H1 (cell line): ENCODE data around the gene BMPR1A. TPM values are rescaled to one million over a fixed set of nuclear protein-coding genes. Genes with fewer than 3 reads are reported as not detected.

Source experiments
- CTCF ChIA-PET: fragments of 300-600 bp; sonication (Branson Sonifier 250); formaldehyde crosslinking; loops from one replicate; lab custom pipeline; 2021; ENCODE audit not compliant: partially characterized antibody; lab: Charles Lee
- POLR2A ChIA-PET: fragments of 300-600 bp; sonication (Branson Sonifier 250); formaldehyde crosslinking; loops from one replicate; lab custom pipeline; 2021; ENCODE audit warnings: inconsistent platforms; ENCODE audit not compliant: partially characterized antibody; lab: Charles Lee
- DNase-seq, 2 experiments: peaks; one replicate each; pipeline versions ENCODE4 v3.0.0 to v3.0.0-alpha.2; 2010 to 2022; ENCODE audit warnings: low spot score in 2 of 2, low read depth in 1 of 2, mixed read lengths in 1 of 2
- FAIRE-seq: peaks from 2 replicates; lab custom pipeline; 2011; peaks lifted over from hg19 to GRCh38; lab: Jason Lieb, UNC
- H2AFZ ChIP-seq: 2 replicates; pipeline ENCODE4 v1.8.1; 2012; ENCODE audit warnings: low read length, inconsistent platforms
- H2AK5ac ChIP-seq: 2 replicates; pipeline ENCODE4 v1.6.1; 2013; ENCODE audit warnings: low read depth, low read length
- H2BK120ac ChIP-seq: replicated peaks from 2 replicates; pipeline ENCODE3; 2013; ENCODE audit warnings: low read depth, low read length, inconsistent platforms
- H2BK12ac ChIP-seq: 2 replicates; pipeline ENCODE4 v1.6.1; 2013; ENCODE audit warnings: low read depth, low read length
- H2BK15ac ChIP-seq: 2 replicates; pipeline ENCODE4 v1.6.1; 2013; ENCODE audit warnings: low read length
- H2BK20ac ChIP-seq: 2 replicates; pipeline ENCODE4 v1.6.1; 2013; ENCODE audit warnings: low read length
- H2BK5ac ChIP-seq: 2 replicates; pipeline ENCODE4 v1.6.1; 2013; ENCODE audit warnings: low read depth, low read length
- H3K14ac ChIP-seq: 2 replicates; pipeline ENCODE4 v1.6.1; 2013; ENCODE audit warnings: inconsistent platforms; ENCODE audit not compliant: insufficient read length
- H3K18ac ChIP-seq: 2 replicates; pipeline ENCODE4 v1.6.1; 2013; ENCODE audit warnings: low read length; ENCODE audit errors: extremely low read depth
- H3K23ac ChIP-seq: 2 replicates; pipeline ENCODE4 v1.6.1; 2013; ENCODE audit warnings: inconsistent platforms; ENCODE audit not compliant: insufficient read length
- H3K23me2 ChIP-seq: 2 replicates; pipeline ENCODE4 v1.6.1; 2013; ENCODE audit warnings: low read depth, low read length
- H3K27ac ChIP-seq: 2 replicates; pipeline ENCODE4 v1.6.1; 2011; ENCODE audit warnings: low read depth, low read length, inconsistent platforms
- H3K27me3 ChIP-seq, 4 experiments: replicated peaks in 1 of 4; 1 replicate in 1 of 4; 2 replicates in 3 of 4; pipeline versions ENCODE4 v1.6.1 to v1.8.1; 2011 to 2013; ENCODE audit warnings: low read length in 3 of 4, mild to moderate bottlenecking in 3 of 4, inconsistent platforms in 2 of 4, mixed read lengths in 2 of 4, moderate library complexity in 1 of 4; ENCODE audit not compliant: control insufficient read depth in 3 of 4, insufficient read depth in 3 of 4; ENCODE audit errors: extremely low read depth in 1 of 4
- H3K36me3 ChIP-seq, 4 experiments: 2 replicates each; pipeline versions ENCODE4 v1.6.1 to v1.8.1; 2011 to 2013; ENCODE audit warnings: mild to moderate bottlenecking in 4 of 4, low read length in 3 of 4, moderate library complexity in 2 of 4, control low read depth in 1 of 4, inconsistent platforms in 1 of 4; ENCODE audit not compliant: insufficient read depth in 4 of 4, control insufficient read depth in 2 of 4
- H3K4ac ChIP-seq: replicated peaks from 2 replicates; pipeline ENCODE3; 2013; ENCODE audit warnings: low read length, low read depth, mixed read lengths, inconsistent platforms; ENCODE audit not compliant: insufficient read length
- H3K4me1 ChIP-seq, 4 experiments: replicated peaks in 1 of 4; 1 replicate in 1 of 4; 2 replicates in 3 of 4; pipeline versions ENCODE4 v1.6.1 to v1.8.1; 2011 to 2013; ENCODE audit warnings: low read length in 3 of 4, inconsistent platforms in 2 of 4, mixed read lengths in 1 of 4; ENCODE audit not compliant: insufficient read depth in 4 of 4, control insufficient read depth in 3 of 4
- H3K4me2 ChIP-seq, 2 experiments: 2 replicates each; pipeline versions ENCODE4 v1.6.1 to v1.8.1; 2011 to 2013; ENCODE audit warnings: low read depth in 2 of 2, low read length in 2 of 2, control low read depth in 1 of 2, inconsistent platforms in 1 of 2, mild to moderate bottlenecking in 1 of 2; ENCODE audit not compliant: insufficient read depth in 1 of 2
- H3K4me3 ChIP-seq, 4 experiments: fragments of 200-600, 300-600 bp in 1 of 4; sonication (generic), shearing (Covaris generic), sonication (Bioruptor Twin) in 1 of 4; 2 replicates each; pipeline versions ENCODE4 v1.5.1 to v1.8.1; 2011 to 2016; ENCODE audit warnings: low read length in 4 of 4, low read depth in 3 of 4, control low read depth in 2 of 4, inconsistent platforms in 2 of 4, mild to moderate bottlenecking in 2 of 4, mixed read lengths in 1 of 4, moderate library complexity in 1 of 4; ENCODE audit not compliant: insufficient read depth in 2 of 4; ENCODE audit errors: extremely low read depth in 1 of 4
- H3K56ac ChIP-seq: replicated peaks from 2 replicates; pipeline ENCODE3; 2013; ENCODE audit warnings: low read depth, mild to moderate bottlenecking, mixed read lengths, low read length, inconsistent platforms; ENCODE audit not compliant: insufficient read length
- H3K79me1 ChIP-seq: 2 replicates; pipeline ENCODE4 v1.6.1; 2013; ENCODE audit warnings: low read depth, low read length, control low read depth
- H3K79me2 ChIP-seq, 2 experiments: 2 replicates each; pipeline versions ENCODE4 v1.6.1 to v1.8.1; 2012 to 2013; ENCODE audit warnings: low read length in 2 of 2, mild to moderate bottlenecking in 2 of 2, inconsistent platforms in 1 of 2; ENCODE audit not compliant: insufficient read depth in 2 of 2, control insufficient read depth in 1 of 2
- H3K9ac ChIP-seq, 4 experiments: replicated peaks in 1 of 4; 1 replicate in 1 of 4; 2 replicates in 3 of 4; pipeline versions ENCODE4 v1.6.1 to v1.8.1; 2011 to 2013; ENCODE audit warnings: low read depth in 3 of 4, low read length in 3 of 4, control low read depth in 2 of 4, mild to moderate bottlenecking in 2 of 4, moderate library complexity in 2 of 4, inconsistent platforms in 1 of 4; ENCODE audit errors: extremely low read depth in 1 of 4
- H3K9me3 ChIP-seq, 2 experiments: 2 replicates each; pipeline versions ENCODE4 v1.6.1 to v1.8.1; 2012 to 2013; ENCODE audit warnings: mild to moderate bottlenecking in 2 of 2, moderate library complexity in 2 of 2, control low read depth in 1 of 2, inconsistent platforms in 1 of 2, low read depth in 1 of 2, low read length in 1 of 2, mixed read lengths in 1 of 2; ENCODE audit not compliant: insufficient read depth in 2 of 2
- H4K20me1 ChIP-seq, 2 experiments: replicated peaks in 1 of 2; 2 replicates each; pipeline versions ENCODE3 to v1.8.1; 2011 to 2013; ENCODE audit warnings: inconsistent platforms in 2 of 2, low read length in 2 of 2, mild to moderate bottlenecking in 1 of 2; ENCODE audit not compliant: insufficient read depth in 2 of 2, control insufficient read depth in 1 of 2
- H4K5ac ChIP-seq: 2 replicates; pipeline ENCODE4 v1.6.1; 2013; ENCODE audit warnings: low read length, low read depth, mixed read lengths, inconsistent platforms; ENCODE audit not compliant: insufficient read length
- H4K8ac ChIP-seq: 2 replicates; pipeline ENCODE4 v1.8.0; 2013; ENCODE audit warnings: mild to moderate bottlenecking, moderate library complexity, low read length, inconsistent platforms; ENCODE audit not compliant: insufficient read depth; ENCODE audit errors: extremely low read depth
- H4K91ac ChIP-seq: replicated peaks from 2 replicates; pipeline ENCODE3; 2013; ENCODE audit warnings: low read length, mixed read lengths, inconsistent platforms; ENCODE audit not compliant: insufficient read length
- MAX ChIP-seq: IDR thresholded peaks from 2 replicates; pipeline ENCODE4 v1.6.1; 2012; ENCODE audit warnings: inconsistent platforms
- NRF1 ChIP-seq: IDR thresholded peaks from 2 replicates; pipeline ENCODE4 v1.6.1; 2011; ENCODE audit warnings: mild to moderate bottlenecking, low read depth, low read length, improper control_type of control experiment
- WGBS, 2 experiments: shearing (Covaris generic) in 1 of 2; methylation state at CpG; one replicate each; pipeline versions ENCODE4 v1.1.6 to v1.1.7; 2013 to 2015; ENCODE audit warnings: low lambda C conversion rate in 2 of 2, mixed read lengths in 2 of 2, inconsistent platforms in 1 of 2, low coverage in 1 of 2, missing lambda C conversion rate in 1 of 2; ENCODE audit not compliant: insufficient replicate concordance in 2 of 2, insufficient coverage in 1 of 2, insufficient read length in 1 of 2; ENCODE audit errors: extremely low coverage in 1 of 2, missing lambda C conversion rate in 1 of 2; 5-methylcytosine and 5-hydroxymethylcytosine counted together
- polyA plus RNA-seq, 7 experiments: library from polyadenylated mRNA; depleted of rRNA in 3 of 7; stranded (reverse) in 5 of 7; unstranded in 2 of 7; fragments of >200 nt in 5 of 7; fragments of 200-250 nt in 2 of 7; gene quantifications; 1 replicate in 5 of 7; 2 replicates in 1 of 7; 4 replicates in 1 of 7; pipeline versions ENCODE4 v1.2.1 to v1.2.3, GENCODE V29; 2011 to 2013; ENCODE audit warnings: missing spikeins in 2 of 7, mixed read lengths in 2 of 7
- total RNA-seq: library from RNA; stranded (reverse); fragmentation: NEBNext Ultra II Directional; extraction: Animal tissue kit (Norgen Biotek cat#: 25700); gene quantifications from 2 replicates; pipeline ENCODE4 v1.2.1, GENCODE V29; 2021

Gene BMPR1A
- total and polyA plus RNA-seq, 2 of the 8 experiments (the other 6 are each of a cell fraction or from before 2014, with no cell fraction given), result 34.4 to 129 TPM

- Histone ChIP-seq H4K8ac (no peak overlapping the region), H3K56ac (no peak overlapping the region), H3K27ac (no peak overlapping the region), H3K14ac (no peak overlapping the region), H2AK5ac (peak overlapping the region; percentile 0; the same call in 1 of the 2 replicates), H3K36me3 (peaks cover 0 to 17% (median 0%) of the 10 kb centered on the region in 4 experiments; a peak in 3 of 8 replicates), H3K4ac (no peak overlapping the region), H3K79me2 (peaks cover 0 to 42% of the 10 kb centered on the region in 2 experiments; a peak in 2 of 4 replicates), H3K18ac (no peak overlapping the region; the same call in 1 of the 2 replicates), H4K20me1 (no peaks in the 10 kb centered on the region), H3K4me2 (no peak overlapping the region), H2BK12ac (peak overlapping the region; percentile 0; the same call in 1 of the 2 replicates), H3K27me3 (no peaks in the 10 kb centered on the region), H2BK120ac (no peak overlapping the region), H4K5ac (peak overlapping the region; percentile 69), H2AFZ (no peak overlapping the region), H3K23ac (no peak overlapping the region), H3K4me3 (no peak overlapping the region), H4K91ac (peak overlapping the region; percentile 38), H3K9ac (no peak overlapping the region), H3K4me1 (peaks cover 6 to 18% (median 9%) of the 10 kb centered on the region in 4 experiments; a peak in 5 of 7 replicates), H3K23me2 (no peaks in the 10 kb centered on the region; the same call in 1 of the 2 replicates), H3K79me1 (peaks cover 3% of the 10 kb centered on the region; the same call in 1 of the 2 replicates), H3K9me3 (no peaks in the 10 kb centered on the region), H2BK15ac (0 out of 2 replicates have a peak overlapping the region, but pooled peaks have one; percentile 22), H2BK5ac (peak overlapping the region; percentile 32; the same call in 1 of the 2 replicates), H2BK20ac (no peak overlapping the region)
- FAIRE-seq (no peak), DNase-seq (no peak)
- POLR2A ChIA-PET, result interaction anchor here (1.1 to 2.6 kb wide), 6 partner anchors 14 to 99 kb away, joined by 3 to 11 read pairs (median 3); no protein-coding TSS in a partner anchor
- CTCF ChIA-PET, result interaction anchor here (0.6 to 1.2 kb wide), 2 partner anchors 11 to 22 kb away, joined by 3 to 4 read pairs; no protein-coding TSS in a partner anchor
- 96% methylated on average over 11 of the region's 11 CpGs; no CpG with 5 or more reads in 1 of the 2 experiments for WGBS, 2 experiments
- TF ChIP-seq NRF1, result no peak
- TF ChIP-seq MAX, result no peak
These were observed 95.1 kb downstream of the BMPR1A start for GRCh38 chr10:86851328-86852207.
